GM23338 (cell line): ENCODE measurements around the gene CDR2. TPM values are rescaled to one million over a fixed set of nuclear protein-coding genes. Genes with fewer than 3 reads are reported as not detected.
A peak's percentile ranks its signal among the peaks of the same experiment; 100 is the strongest.

Source experiments
- ATAC-seq: fragments of 200-7000 bp; cut with Tn5 transposase; 3 replicates; pipeline ENCODE4 v1.9.1; 2020
- DNase-seq: peaks from one replicate; pipeline ENCODE4 v3.0.0-alpha.2; 2015; ENCODE audit warnings: low spot score
- H2AFZ ChIP-seq: fragments of 200-600 bp; sonication (generic); 2 replicates; pipeline ENCODE4 v1.8.0; 2016; ENCODE audit warnings: antibody characterized with exemption, mild to moderate bottlenecking, moderate library complexity
- H3F3A ChIP-seq: fragments of 200-600 bp; sonication (generic); replicated peaks from 2 replicates; pipeline ENCODE4 v1.8.0; 2017; ENCODE audit warnings: antibody characterized with exemption, mixed run types, low read depth
- H3K27ac ChIP-seq: fragments of 200-600 bp; sonication (generic); 2 replicates; pipeline ENCODE4 v1.6.1; 2016; ENCODE audit warnings: low read depth
- H3K27me3 ChIP-seq: fragments of 200-600 bp; sonication (generic); 2 replicates; pipeline ENCODE4 v1.8.0; 2016; ENCODE audit warnings: mild to moderate bottlenecking, mixed run types, moderate library complexity; ENCODE audit not compliant: insufficient read depth
- H3K36me3 ChIP-seq: fragments of 200-600 bp; sonication (generic); 2 replicates; pipeline ENCODE4 v1.8.0; 2016; ENCODE audit warnings: mild to moderate bottlenecking; ENCODE audit not compliant: insufficient read depth
- H3K4me1 ChIP-seq: fragments of 200-600 bp; sonication (generic); 2 replicates; pipeline ENCODE4 v1.8.0; 2016; ENCODE audit warnings: mild to moderate bottlenecking, moderate library complexity; ENCODE audit not compliant: insufficient read depth
- H3K4me2 ChIP-seq: fragments of 200-600 bp; sonication (generic); 2 replicates; pipeline ENCODE4 v1.7.1; 2017; ENCODE audit warnings: mixed run types
- H3K4me3 ChIP-seq: fragments of 200-600 bp; sonication (generic); 2 replicates; pipeline ENCODE4 v1.6.1; 2016; ENCODE audit warnings: mixed run types
- H3K79me2 ChIP-seq: fragments of 200-600 bp; sonication (generic); replicated peaks from 2 replicates; pipeline ENCODE4 v1.8.0; 2017; ENCODE audit warnings: mild to moderate bottlenecking; ENCODE audit not compliant: insufficient read depth
- H3K9me2 ChIP-seq: fragments of 200-600 bp; sonication (generic); 2 replicates; pipeline ENCODE4 v1.8.0; 2017; ENCODE audit not compliant: insufficient read depth
- H4K20me1 ChIP-seq: fragments of 200-600 bp; sonication (generic); replicated peaks from 2 replicates; pipeline ENCODE4 v1.8.0; 2017; ENCODE audit warnings: mild to moderate bottlenecking; ENCODE audit not compliant: insufficient read depth
- H3K27ac Mint-ChIP-seq: 2 replicates; pipeline ENCODE4 v1.8.0; 2020; ENCODE audit warnings: inconsistent platforms, mild to moderate bottlenecking, moderate library complexity, mixed read lengths
- H3K27me3 Mint-ChIP-seq: 3 replicates; pipeline ENCODE4 v1.8.0; 2022; ENCODE audit warnings: low read depth, mild to moderate bottlenecking, moderate library complexity, mixed read lengths, inconsistent platforms; ENCODE audit not compliant: insufficient read depth, poor library complexity
- H3K36me3 Mint-ChIP-seq: 3 replicates; pipeline ENCODE4 v1.8.0; 2021; ENCODE audit warnings: low read depth, mild to moderate bottlenecking, inconsistent platforms, moderate library complexity, mixed read lengths
- H3K4me1 Mint-ChIP-seq: 3 replicates; pipeline ENCODE4 v1.8.0; 2020; ENCODE audit warnings: mild to moderate bottlenecking, inconsistent platforms, mixed read lengths
- H3K4me3 Mint-ChIP-seq: 3 replicates; pipeline ENCODE4 v1.8.0; 2021; ENCODE audit warnings: moderate library complexity, mild to moderate bottlenecking, inconsistent platforms, mixed read lengths
- H3K9me3 Mint-ChIP-seq: 3 replicates; pipeline ENCODE4 v1.8.0; 2020; ENCODE audit warnings: moderate library complexity, mild to moderate bottlenecking, inconsistent platforms, mixed read lengths
- CREB1 ChIP-seq: fragments of 250-450 bp; sonication (Bioruptor Pico); IDR thresholded peaks from 2 replicates; pipeline ENCODE4 v1.5.0; 2020; ENCODE audit warnings: low read depth, mild to moderate bottlenecking, moderate library complexity
- CTCF ChIP-seq, 2 experiments: fragments of 200-600 bp in 1 of 2; sonication (generic) in 1 of 2; conservative IDR thresholded peaks; 2 replicates each; pipeline versions ENCODE4 v1.5.1 to v1.6.1; 2016 to 2017; ENCODE audit warnings: antibody characterized with exemption in 2 of 2, low read depth in 2 of 2, mild to moderate bottlenecking in 2 of 2, moderate library complexity in 1 of 2
- ETS1 ChIP-seq: IDR thresholded peaks from 2 replicates; pipeline ENCODE4 v1.6.1; 2016; ENCODE audit warnings: antibody characterized with exemption
- EZH2phosphoT487 ChIP-seq: fragments of 200-600 bp; sonication (generic); IDR thresholded peaks from one replicate; pipeline ENCODE4 v1.8.1; 2018; ENCODE audit warnings: antibody characterized with exemption; ENCODE audit not compliant: unreplicated experiment
- POLR2AphosphoS5 ChIP-seq: IDR thresholded peaks from 2 replicates; pipeline ENCODE4 v1.6.1; 2016; ENCODE audit warnings: antibody characterized with exemption, low read depth
- ZNF462 ChIP-seq: fragments of 250-450 bp; sonication (Bioruptor Pico); IDR thresholded peaks from 2 replicates; pipeline ENCODE4 v1.5.0; 2020; ENCODE audit warnings: mild to moderate bottlenecking, moderate library complexity
- polyA plus RNA-seq: library from polyadenylated mRNA; unstranded; fragments of >200 nt; fragmentation: Nextera tagmentation; extraction: Ambion mirVana; gene quantifications from 2 replicates; pipeline ENCODE4 v1.2.1, GENCODE V29; 2016
- total RNA-seq: library from RNA; depleted of rRNA; stranded (reverse); fragments of >200 nt; shearing (Covaris generic); gene quantifications from 2 replicates; pipeline ENCODE4 v1.2.3, GENCODE V29; 2014

The CDR2 gene
- total and polyA plus RNA-seq, 2 experiments from 2014 or later = 17.7 to 39.3 TPM

- Mint-ChIP-seq H3K4me3 (peak within 1 kb of the TSS; percentile 95), H3K9me3 (peaks cover 9% of the 10 kb centered on the region; the same call in 1 of the 3 replicates), H3K4me1 (peaks cover 26% of the 10 kb centered on the region), H3K27me3 (peaks cover 19% of the 10 kb centered on the region), H3K36me3 (peaks cover 21% of the 10 kb centered on the region), H3K27ac (peak within 1 kb of the TSS; percentile 96)
- Histone ChIP-seq H3K79me2 (peaks cover 49% of the 10 kb centered on the region), H3F3A (peaks cover 18% of the 10 kb centered on the region), H3K27me3 (no peaks in the 10 kb centered on the region), H3K27ac (peak within 1 kb of the TSS; percentile 95), H3K4me2 (peak within 1 kb of the TSS; percentile 88), H3K9me2 (no peaks in the 10 kb centered on the region), H3K4me1 (peaks cover 24% of the 10 kb centered on the region), H3K4me3 (peak within 1 kb of the TSS; percentile 69), H2AFZ (peak within 1 kb of the TSS; percentile 63; the same call in 1 of the 2 replicates), H4K20me1 (peaks cover 38% of the 10 kb centered on the region), H3K36me3 (no peaks in the 10 kb centered on the region; the same call in 1 of the 2 replicates)
- TF ChIP-seq CREB1 (CRISPR knock-in tag) (peak; percentile 71), CTCF (conservative IDR thresholded peaks at IDR 0.05; ENCODE audit: low read depth in 2 of 2) (peak; percentile 70 to 93), POLR2AphosphoS5 (peak; percentile 89), EZH2phosphoT487 (no peak), ZNF462 (no peak), ETS1 (peak; percentile 44; the same call in 1 of the 2 replicates)
- DNase-seq (peak; percentile 98), ATAC-seq (peak; percentile 84)
These were observed 77.1 kb downstream of the CDR2 start, which contains the start of gene POLR3E for GRCh38 chr16:22297114-22297870. POLR3E (plus strand) TSS chr16:22297409; CDS start chr16:22302969, 5,560 bp downstream.
